ENCODE data around the gene INPP5A. TPM values are rescaled to one million over a fixed set of nuclear protein-coding genes. Genes with fewer than 3 reads are reported as not detected.
"Not testable (repeated sequence)": the region's sequence is repeated elsewhere in the genome, so short reads cannot be mapped to it uniquely, and the experiment has no call there.

The INPP5A gene
- total RNA-seq, 1 donor from 2014 or later: 36.4 TPM

- no peak for DNase-seq (ENCODE audit: extremely low spot score, unreplicated experiment)
- no peak overlapping the region for H3K4me3 Mint-ChIP-seq (ENCODE audit: unreplicated experiment)
- H3K4me1 Mint-ChIP-seq (ENCODE audit: unreplicated experiment): no peaks in the 10 kb centered on the region
- H3K27ac Mint-ChIP-seq (ENCODE audit: unreplicated experiment): no peak overlapping the region
- H3K27me3 Mint-ChIP-seq (ENCODE audit: unreplicated experiment): no peaks in the 10 kb centered on the region
- H3K9me3 Mint-ChIP-seq (ENCODE audit: unreplicated experiment): no peaks in the 10 kb centered on the region
- no peaks in the 10 kb centered on the region for H3K36me3 Mint-ChIP-seq (ENCODE audit: unreplicated experiment)
- TF ChIP-seq CTCF (IDR thresholded peaks at IDR 0.05): no peak
Observed at GRCh38 chr10:132796846-132797245, 259.3 kb downstream of the INPP5A start.

- not testable (repeated sequence) for H3K36me3 Mint-ChIP-seq (ENCODE audit: unreplicated experiment); H3K9me3 Mint-ChIP-seq (ENCODE audit: unreplicated experiment); H3K4me3 Mint-ChIP-seq (ENCODE audit: unreplicated experiment); DNase-seq (ENCODE audit: extremely low spot score, unreplicated experiment); H3K4me1 Mint-ChIP-seq (ENCODE audit: unreplicated experiment); H3K27me3 Mint-ChIP-seq (ENCODE audit: unreplicated experiment); H3K27ac Mint-ChIP-seq (ENCODE audit: unreplicated experiment)
Observed at GRCh38 chr10:132797986-132798385, 260.4 kb downstream of the INPP5A start.

- H3K27me3 Mint-ChIP-seq (ENCODE audit: unreplicated experiment): no peaks in the 10 kb centered on the region
- no peak for DNase-seq (ENCODE audit: extremely low spot score, unreplicated experiment)
- H3K36me3 Mint-ChIP-seq (ENCODE audit: unreplicated experiment): no peaks in the 10 kb centered on the region
- H3K27ac Mint-ChIP-seq (ENCODE audit: unreplicated experiment): no peak overlapping the region
- TF ChIP-seq CTCF (IDR thresholded peaks at IDR 0.05): no peak
- H3K4me3 Mint-ChIP-seq (ENCODE audit: unreplicated experiment): no peak overlapping the region
- H3K4me1 Mint-ChIP-seq (ENCODE audit: unreplicated experiment): no peaks in the 10 kb centered on the region
- H3K9me3 Mint-ChIP-seq (ENCODE audit: unreplicated experiment): no peaks in the 10 kb centered on the region
Observed at GRCh38 chr10:132798403-132798802, 260.8 kb downstream of the INPP5A start.

- no peak for DNase-seq (ENCODE audit: extremely low spot score, unreplicated experiment)
- no peaks in the 10 kb centered on the region for H3K4me1 Mint-ChIP-seq (ENCODE audit: unreplicated experiment)
- no peak overlapping the region for H3K4me3 Mint-ChIP-seq (ENCODE audit: unreplicated experiment)
- no peaks in the 10 kb centered on the region for H3K9me3 Mint-ChIP-seq (ENCODE audit: unreplicated experiment)
- no peak overlapping the region for H3K27ac Mint-ChIP-seq (ENCODE audit: unreplicated experiment)
- no peaks in the 10 kb centered on the region for H3K36me3 Mint-ChIP-seq (ENCODE audit: unreplicated experiment)
- TF ChIP-seq CTCF (IDR thresholded peaks at IDR 0.05): no peak
- H3K27me3 Mint-ChIP-seq (ENCODE audit: unreplicated experiment): no peaks in the 10 kb centered on the region
Observed at GRCh38 chr10:132798876-132799275, 261.3 kb downstream of the INPP5A start.

DNA sequence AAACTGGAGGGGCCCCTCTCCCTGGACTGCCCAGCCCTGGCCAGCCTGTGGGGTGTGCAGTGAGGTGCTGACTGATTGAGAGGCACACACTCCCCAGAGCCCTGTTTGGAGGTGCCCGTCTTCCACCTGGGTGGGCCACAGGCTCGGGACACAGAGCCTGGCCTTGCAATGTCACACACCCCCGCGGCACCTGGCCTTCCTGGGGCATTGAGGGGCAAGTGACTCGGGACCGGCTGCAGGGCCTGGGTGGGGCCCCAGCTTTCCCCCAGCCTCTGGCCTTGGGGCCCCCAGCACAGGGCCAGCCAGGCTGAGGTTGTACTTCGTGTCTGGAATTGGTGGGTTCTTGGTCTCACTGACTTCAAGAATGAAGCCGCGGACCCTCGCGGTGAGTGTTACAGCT, 262.3 kb downstream of the INPP5A start:
- H3K27ac Mint-ChIP-seq (ENCODE audit: unreplicated experiment): no peak overlapping the region
- no peaks in the 10 kb centered on the region for H3K36me3 Mint-ChIP-seq (ENCODE audit: unreplicated experiment)
- no peak for TF ChIP-seq CTCF (IDR thresholded peaks at IDR 0.05)
- H3K27me3 Mint-ChIP-seq (ENCODE audit: unreplicated experiment): no peaks in the 10 kb centered on the region
- no peaks in the 10 kb centered on the region for H3K9me3 Mint-ChIP-seq (ENCODE audit: unreplicated experiment)
- DNase-seq (ENCODE audit: extremely low spot score, unreplicated experiment): no peak
- no peak overlapping the region for H3K4me3 Mint-ChIP-seq (ENCODE audit: unreplicated experiment)
- H3K4me1 Mint-ChIP-seq (ENCODE audit: unreplicated experiment): no peaks in the 10 kb centered on the region

- H3K4me1 Mint-ChIP-seq (ENCODE audit: unreplicated experiment): no peaks in the 10 kb centered on the region
Observed at GRCh38 chr10:132802048-132802447, 264.5 kb downstream of the INPP5A start.

More at GRCh38 chr10:132802048-132802447, 264.5 kb downstream of the INPP5A start:
- H3K36me3 Mint-ChIP-seq (ENCODE audit: unreplicated experiment): no peaks in the 10 kb centered on the region
- no peak for DNase-seq (ENCODE audit: extremely low spot score, unreplicated experiment)
- H3K9me3 Mint-ChIP-seq (ENCODE audit: unreplicated experiment): no peaks in the 10 kb centered on the region
- H3K27me3 Mint-ChIP-seq (ENCODE audit: unreplicated experiment): peaks cover 2% of the 10 kb centered on the region
- H3K27ac Mint-ChIP-seq (ENCODE audit: unreplicated experiment): no peak overlapping the region
- no peak for TF ChIP-seq CTCF (IDR thresholded peaks at IDR 0.05)
- no peak overlapping the region for H3K4me3 Mint-ChIP-seq (ENCODE audit: unreplicated experiment)

All from osteocyte (in vitro differentiated cells).